Activated CD4-positive, alpha-beta T cell treated with anti-CD3 and anti-CD28 coated beads, Interleukin-2, amount 10 ng/mL, durations not matched to agents 7 days and 5 days (primary cell): Measurements from ENCODE around the gene PTPRD. TPM values are rescaled to one million over a fixed set of nuclear protein-coding genes. Genes with fewer than 3 reads are reported as not detected.

ENCODE experiments used
- CTCF ChIA-PET: fragments of 350-600 bp; sonication (Branson Sonifier 250); formaldehyde crosslinking; loops from one replicate; lab custom pipeline; 2021; ENCODE audit warnings: antibody characterized with exemption; lab: Charles Lee
- POLR2A ChIA-PET: fragments of 350-600 bp; sonication (Branson Sonifier 250); formaldehyde crosslinking; loops from one replicate; lab custom pipeline; 2021; ENCODE audit warnings: antibody characterized with exemption; lab: Charles Lee
- DNase-seq: peaks from one replicate; pipeline ENCODE4 v3.0.0-alpha.2; 2020
- H3K27ac Mint-ChIP-seq: one replicate; pipeline ENCODE4 v1.8.0; 2021; ENCODE audit warnings: mild to moderate bottlenecking, moderate library complexity, mixed read lengths
- H3K27me3 Mint-ChIP-seq: one replicate; pipeline ENCODE4 v1.8.0; 2021; ENCODE audit warnings: mixed read lengths
- H3K36me3 Mint-ChIP-seq: one replicate; pipeline ENCODE4 v1.8.0; 2021; ENCODE audit warnings: low read depth, mixed read lengths
- H3K4me1 Mint-ChIP-seq: one replicate; pipeline ENCODE4 v1.8.0; 2021; ENCODE audit warnings: mixed read lengths
- H3K4me3 Mint-ChIP-seq: one replicate; pipeline ENCODE4 v1.8.0; 2021; ENCODE audit warnings: mild to moderate bottlenecking, moderate library complexity, mixed read lengths
- H3K9me3 Mint-ChIP-seq: one replicate; pipeline ENCODE4 v1.8.0; 2021; ENCODE audit warnings: mixed read lengths
- total RNA-seq, 2 experiments: library from RNA; stranded (reverse); gene quantifications; one replicate each; pipeline ENCODE4 v1.2.3, GENCODE V29; 2021

The PTPRD gene
- total RNA-seq, 2 experiments from 2014 or later, result not detected

DNA sequence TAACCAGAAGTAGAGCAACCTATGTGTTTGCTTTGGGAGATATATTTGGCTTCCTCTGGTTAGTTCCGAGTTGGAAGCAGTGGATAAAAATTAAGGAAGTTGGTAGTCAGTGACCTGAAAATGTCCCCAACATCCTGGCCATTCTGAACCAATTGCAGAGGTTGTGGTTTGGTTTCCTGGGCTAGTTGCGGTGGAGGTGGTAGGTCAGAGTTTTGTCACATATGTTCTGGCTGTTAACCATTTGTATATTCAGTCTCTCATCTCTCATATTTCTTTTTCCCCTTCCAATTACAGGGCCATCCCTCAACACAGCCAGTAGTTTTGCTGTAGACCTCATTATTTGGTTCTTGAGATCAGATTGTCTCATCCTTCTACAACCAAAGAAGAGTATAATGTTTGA lies 1026.9 kb downstream of the PTPRD start:
- H3K9me3 Mint-ChIP-seq, result peaks cover under 1% of the 10 kb centered on the region
- H3K27ac Mint-ChIP-seq, result no peak overlapping the region
- ChIA-PET POLR2A (no interaction called here), CTCF (no interaction called here)
- no peaks in the 10 kb centered on the region for H3K36me3 Mint-ChIP-seq
- H3K4me1 Mint-ChIP-seq, result no peaks in the 10 kb centered on the region
- H3K4me3 Mint-ChIP-seq, result no peak overlapping the region
- no peaks in the 10 kb centered on the region for H3K27me3 Mint-ChIP-seq
- no peak for DNase-seq

DNA sequence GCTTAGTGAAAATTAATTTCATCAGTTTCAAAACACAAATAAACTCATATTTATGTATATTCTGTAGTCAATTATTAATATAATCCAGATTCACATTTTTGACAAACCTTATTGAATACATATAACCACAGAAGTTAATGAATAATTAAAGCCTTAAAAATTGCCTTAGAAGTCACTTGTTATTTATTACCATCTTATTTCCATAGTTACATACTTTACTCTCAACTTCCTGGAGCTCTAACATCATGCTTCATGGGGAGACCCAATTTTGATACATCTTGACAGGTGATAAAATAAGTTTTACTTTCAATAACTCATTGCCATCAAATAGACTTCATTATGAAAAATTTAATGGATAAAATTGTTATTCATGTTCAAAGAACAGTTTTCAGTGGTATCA lies 1038.7 kb downstream of the PTPRD start:
- ChIA-PET CTCF (no interaction called here), POLR2A (no interaction called here)
- H3K4me3 Mint-ChIP-seq, result no peak overlapping the region
- DNase-seq, result no peak
- no peaks in the 10 kb centered on the region for H3K9me3 Mint-ChIP-seq
- H3K27ac Mint-ChIP-seq, result no peak overlapping the region
- no peaks in the 10 kb centered on the region for H3K27me3 Mint-ChIP-seq
- H3K4me1 Mint-ChIP-seq, result no peaks in the 10 kb centered on the region
- no peaks in the 10 kb centered on the region for H3K36me3 Mint-ChIP-seq

DNA sequence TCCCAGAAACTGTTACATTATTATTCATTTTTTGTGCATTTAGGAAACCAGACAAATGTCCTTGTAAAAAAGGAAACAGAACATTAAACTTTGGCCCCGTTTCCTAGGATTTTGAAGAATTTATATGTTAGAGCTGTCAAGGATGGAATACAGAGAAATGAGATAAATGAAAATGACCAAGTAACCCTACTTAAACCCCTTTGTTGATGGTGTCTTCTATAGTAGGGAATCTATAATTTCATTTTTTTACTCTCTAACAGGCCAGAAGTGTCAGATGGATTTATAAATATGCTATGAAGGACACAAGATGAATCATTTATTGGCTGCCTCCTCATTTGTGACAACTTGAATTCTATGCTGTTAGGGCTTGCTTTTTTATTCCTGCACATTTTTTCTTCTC lies 1047.1 kb downstream of the PTPRD start:
- ChIA-PET CTCF (no interaction called here), POLR2A (no interaction called here)
- Mint-ChIP-seq H3K4me1 (no peaks in the 10 kb centered on the region), H3K36me3 (no peaks in the 10 kb centered on the region), H3K27me3 (no peaks in the 10 kb centered on the region), H3K27ac (no peak overlapping the region), H3K9me3 (no peaks in the 10 kb centered on the region), H3K4me3 (no peak overlapping the region)
- no peak for DNase-seq

DNA sequence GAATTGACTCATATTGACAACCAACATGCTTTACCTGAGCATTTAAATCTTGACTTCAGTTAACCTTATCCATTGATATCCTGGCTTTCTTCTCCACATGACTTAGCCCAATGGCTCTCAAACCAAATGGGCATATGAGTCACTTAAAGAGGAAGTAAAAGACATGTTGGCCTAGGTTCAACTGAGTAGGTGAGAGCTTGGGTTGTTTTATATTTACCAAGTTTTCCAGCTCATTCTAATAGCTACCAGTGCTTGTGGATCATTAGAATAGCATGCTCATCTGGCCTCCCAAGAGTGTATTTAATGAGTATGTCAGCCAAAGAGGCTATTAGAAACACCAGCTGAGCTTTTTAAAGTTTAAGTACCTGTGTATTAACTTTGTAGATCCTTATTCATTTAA lies 1049.0 kb downstream of the PTPRD start:
- ChIA-PET CTCF (no interaction called here), POLR2A (no interaction called here)
- H3K27ac Mint-ChIP-seq, result no peak overlapping the region
- H3K4me1 Mint-ChIP-seq, result no peaks in the 10 kb centered on the region
- H3K4me3 Mint-ChIP-seq, result no peak overlapping the region
- no peaks in the 10 kb centered on the region for H3K36me3 Mint-ChIP-seq
- no peak for DNase-seq
- no peaks in the 10 kb centered on the region for H3K9me3 Mint-ChIP-seq
- no peaks in the 10 kb centered on the region for H3K27me3 Mint-ChIP-seq

DNA sequence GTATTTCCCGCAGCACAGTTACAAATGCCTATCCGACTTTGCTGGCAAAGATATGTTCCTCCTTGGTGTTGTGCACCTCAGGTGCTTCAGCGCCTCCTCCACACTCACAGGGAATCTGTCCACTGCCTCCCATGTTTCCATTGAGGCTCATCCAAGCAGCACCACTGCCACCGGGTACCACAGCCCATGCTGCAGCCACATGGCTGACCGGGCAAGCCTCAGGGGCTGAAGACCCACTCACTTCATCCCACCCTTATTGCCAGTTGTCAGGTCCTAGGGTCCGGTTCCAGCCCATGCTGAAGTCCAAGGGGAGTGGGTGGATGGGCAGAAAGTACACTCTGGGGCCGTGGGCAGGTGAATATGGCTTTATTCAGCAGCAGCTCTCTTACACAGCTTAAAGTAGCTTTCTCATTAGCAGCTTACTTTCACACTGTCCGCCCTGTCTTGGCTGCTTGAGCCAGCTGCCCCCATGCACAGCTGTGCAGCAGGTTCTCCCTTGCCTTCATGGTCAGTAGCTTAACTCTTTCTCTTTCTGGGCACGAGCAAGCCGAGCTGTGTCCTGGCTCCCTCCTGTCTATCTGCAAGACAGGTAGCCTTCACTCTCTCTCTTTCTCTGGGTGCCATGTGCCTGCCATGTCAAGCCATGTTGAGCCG lies 1052.3 kb downstream of the PTPRD start:
- CTCF ChIA-PET, result no interaction called here
- Mint-ChIP-seq H3K27ac (no peak overlapping the region), H3K4me1 (no peaks in the 10 kb centered on the region), H3K9me3 (no peaks in the 10 kb centered on the region), H3K36me3 (no peaks in the 10 kb centered on the region), H3K4me3 (no peak overlapping the region), H3K27me3 (no peaks in the 10 kb centered on the region)
- POLR2A ChIA-PET, result no interaction called here
- DNase-seq, result no peak

DNA sequence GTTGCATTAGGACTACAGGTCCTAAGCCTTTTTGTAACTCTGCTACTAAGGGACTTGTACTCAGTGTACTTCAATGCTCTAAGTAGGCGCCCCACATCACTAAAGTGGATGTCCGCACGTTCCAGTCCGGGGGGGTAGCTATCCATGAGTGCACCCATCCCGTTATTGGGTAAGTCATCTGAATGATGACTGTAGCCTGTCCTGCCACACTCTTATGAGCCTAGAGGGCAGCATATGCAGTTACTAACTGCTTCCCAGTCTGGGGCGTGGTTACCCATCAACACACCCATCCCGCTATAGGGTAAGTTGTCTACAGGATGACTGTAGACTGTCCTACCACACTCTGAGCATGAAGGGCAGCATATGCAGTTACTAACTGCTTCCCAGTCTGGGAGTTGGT lies 1053.9 kb downstream of the PTPRD start:
- H3K27ac Mint-ChIP-seq, result no peak overlapping the region
- H3K27me3 Mint-ChIP-seq, result no peaks in the 10 kb centered on the region
- no peaks in the 10 kb centered on the region for H3K36me3 Mint-ChIP-seq
- ChIA-PET POLR2A (no interaction called here), CTCF (no interaction called here)
- H3K9me3 Mint-ChIP-seq, result no peaks in the 10 kb centered on the region
- H3K4me1 Mint-ChIP-seq, result no peaks in the 10 kb centered on the region
- no peak for DNase-seq
- H3K4me3 Mint-ChIP-seq, result no peak overlapping the region

DNA sequence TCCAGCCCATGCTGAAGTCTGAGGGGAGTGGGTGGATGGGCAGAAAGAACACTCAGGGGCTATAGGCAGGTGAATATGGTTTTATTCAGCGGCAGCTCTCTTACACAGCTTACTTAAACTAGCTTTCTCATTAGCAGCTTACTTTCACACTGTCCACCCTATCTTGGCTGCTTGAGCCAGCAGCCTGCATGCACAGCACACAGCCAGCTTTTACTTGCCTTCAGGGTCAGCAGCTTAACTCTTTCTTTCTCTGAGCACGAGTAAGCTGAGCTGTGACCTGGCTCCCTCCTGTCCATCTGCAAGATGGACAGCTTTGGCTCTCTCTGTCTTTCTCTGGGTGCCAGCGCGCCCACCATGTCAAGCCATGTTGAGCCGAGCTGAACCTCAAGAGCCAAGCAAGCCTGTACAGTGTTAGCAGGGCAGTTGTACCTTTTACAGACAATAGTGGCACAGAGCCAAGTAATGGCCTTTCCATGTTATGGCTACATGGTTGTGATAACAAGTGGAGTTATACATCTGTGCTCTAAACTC lies 1054.9 kb downstream of the PTPRD start:
- POLR2A ChIA-PET, result no interaction called here
- Mint-ChIP-seq H3K9me3 (no peaks in the 10 kb centered on the region), H3K36me3 (no peaks in the 10 kb centered on the region), H3K4me3 (no peak overlapping the region), H3K27me3 (no peaks in the 10 kb centered on the region), H3K27ac (no peak overlapping the region), H3K4me1 (no peaks in the 10 kb centered on the region)
- CTCF ChIA-PET, result no interaction called here
- DNase-seq, result no peak

DNA sequence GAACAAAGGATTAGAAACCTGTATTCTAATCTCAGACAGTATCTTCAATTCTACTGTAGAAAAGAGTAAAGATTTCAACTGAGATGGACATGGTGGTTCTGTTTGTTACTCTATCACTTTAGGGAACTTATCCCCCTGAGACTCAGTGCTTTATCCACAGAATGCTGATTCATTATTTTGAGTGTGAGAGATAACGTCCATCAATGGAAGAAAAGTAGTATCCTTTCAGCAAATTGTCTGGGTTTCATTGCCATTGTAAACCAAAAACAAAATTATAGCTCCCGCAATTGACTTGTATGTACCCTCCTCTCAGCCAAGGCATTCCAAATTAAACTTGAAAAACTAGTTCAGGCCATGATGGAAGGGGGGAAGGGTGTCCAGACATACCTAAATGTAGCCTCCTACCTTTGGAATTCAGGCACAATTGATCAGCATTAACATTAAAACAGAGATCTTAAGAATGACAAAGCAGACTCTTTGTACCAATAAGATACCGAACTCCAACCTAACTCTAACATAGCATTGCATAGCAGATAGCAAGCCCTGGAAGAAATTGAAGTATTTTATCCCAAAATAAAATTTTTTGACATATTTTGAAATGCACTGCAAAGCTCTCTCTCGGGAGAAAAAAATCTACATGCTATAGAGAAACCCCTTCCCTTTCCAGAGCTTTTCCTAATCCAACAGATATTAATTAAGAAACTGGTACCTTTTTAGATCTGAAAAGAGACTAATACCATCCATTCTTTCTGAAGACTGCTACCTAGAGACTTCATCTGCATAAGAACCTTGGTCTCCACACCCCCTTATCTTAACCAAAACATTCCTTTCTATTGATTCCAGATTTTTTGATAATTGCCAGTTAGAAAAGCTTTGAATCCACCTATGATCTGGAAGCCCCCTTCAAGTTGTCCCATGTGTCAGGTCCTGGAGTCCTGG lies 1055.7 kb downstream of the PTPRD start:
- Mint-ChIP-seq H3K27me3 (no peaks in the 10 kb centered on the region), H3K4me3 (no peak overlapping the region), H3K4me1 (no peaks in the 10 kb centered on the region), H3K36me3 (no peaks in the 10 kb centered on the region), H3K27ac (no peak overlapping the region), H3K9me3 (no peaks in the 10 kb centered on the region)
- DNase-seq, result no peak
- ChIA-PET CTCF (no interaction called here), POLR2A (no interaction called here)

DNA sequence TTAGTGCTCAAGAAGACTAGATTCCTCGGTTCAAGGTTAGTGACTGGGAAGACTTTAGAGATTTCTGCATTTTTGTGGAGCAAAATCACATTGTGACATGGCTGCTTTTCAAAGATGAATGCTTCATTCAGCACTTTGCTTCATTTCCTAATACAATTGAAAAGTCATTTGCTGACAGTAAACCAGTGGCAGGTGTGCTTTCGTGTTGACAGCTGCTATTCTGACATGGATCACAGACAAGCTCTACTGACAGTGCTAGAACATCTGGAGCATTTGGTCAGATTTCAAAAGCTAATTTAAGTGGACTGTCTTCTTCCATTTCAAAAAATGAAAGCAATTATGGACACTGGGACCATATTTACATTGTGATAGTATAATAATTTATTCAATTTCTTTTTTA lies 1060.1 kb downstream of the PTPRD start:
- Mint-ChIP-seq H3K4me3 (no peak overlapping the region), H3K27ac (no peak overlapping the region), H3K9me3 (no peaks in the 10 kb centered on the region), H3K4me1 (no peaks in the 10 kb centered on the region), H3K27me3 (no peaks in the 10 kb centered on the region), H3K36me3 (no peaks in the 10 kb centered on the region)
- ChIA-PET POLR2A (no interaction called here), CTCF (no interaction called here)
- no peak for DNase-seq

DNA sequence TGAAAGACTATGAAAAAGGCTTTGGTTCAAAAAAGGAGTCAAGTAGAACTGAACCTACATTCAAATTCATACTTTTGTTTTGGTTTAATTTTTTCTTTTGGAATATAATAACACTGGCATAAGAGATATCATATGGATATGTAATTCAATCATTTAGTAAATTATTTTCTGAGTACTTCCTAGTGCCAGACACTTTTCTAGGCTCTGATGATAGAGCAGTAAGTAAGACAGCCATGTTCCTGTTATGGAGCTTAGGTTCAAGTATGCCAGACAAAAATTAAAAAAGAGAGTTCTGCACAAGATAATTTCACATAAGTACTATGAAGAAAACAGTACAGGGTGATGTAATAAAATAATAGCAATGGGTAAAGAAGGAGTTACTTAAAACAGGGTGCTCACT lies 1074.0 kb downstream of the PTPRD start:
- CTCF ChIA-PET, result no interaction called here
- H3K9me3 Mint-ChIP-seq, result no peaks in the 10 kb centered on the region

DNA sequence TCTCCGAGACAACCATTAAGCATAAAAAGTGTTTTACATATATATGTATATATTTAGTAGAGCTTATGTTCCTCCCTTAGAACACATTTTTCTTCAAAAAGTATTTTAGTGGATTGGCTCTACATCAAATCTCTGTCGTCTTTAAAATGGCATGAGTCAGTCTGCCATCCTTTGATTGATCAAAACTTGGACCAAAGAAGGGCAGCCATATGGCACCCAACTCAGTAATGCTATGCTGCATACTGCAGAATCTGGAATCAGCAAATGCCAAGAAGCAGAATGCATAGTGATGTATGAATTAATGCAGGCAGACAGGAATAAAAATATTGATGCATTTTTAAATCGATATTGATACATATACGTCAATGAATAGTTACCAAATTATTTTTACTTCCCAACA lies 1074.4 kb downstream of the PTPRD start:
- no peak overlapping the region for H3K27ac Mint-ChIP-seq
- DNase-seq, result no peak
- no peaks in the 10 kb centered on the region for H3K36me3 Mint-ChIP-seq
- CTCF ChIA-PET, result no interaction called here
- no peaks in the 10 kb centered on the region for H3K9me3 Mint-ChIP-seq
- no peaks in the 10 kb centered on the region for H3K4me1 Mint-ChIP-seq
- POLR2A ChIA-PET, result no interaction called here
- H3K27me3 Mint-ChIP-seq, result no peaks in the 10 kb centered on the region
- H3K4me3 Mint-ChIP-seq, result no peak overlapping the region

More for the DNA sequence above, 1074.0 kb downstream of the PTPRD start:
- no peaks in the 10 kb centered on the region for H3K36me3 Mint-ChIP-seq
- H3K27me3 Mint-ChIP-seq, result no peaks in the 10 kb centered on the region
- no peaks in the 10 kb centered on the region for H3K4me1 Mint-ChIP-seq
- no peak for DNase-seq
- no peak overlapping the region for H3K27ac Mint-ChIP-seq
- no peak overlapping the region for H3K4me3 Mint-ChIP-seq
- POLR2A ChIA-PET, result no interaction called here

DNA sequence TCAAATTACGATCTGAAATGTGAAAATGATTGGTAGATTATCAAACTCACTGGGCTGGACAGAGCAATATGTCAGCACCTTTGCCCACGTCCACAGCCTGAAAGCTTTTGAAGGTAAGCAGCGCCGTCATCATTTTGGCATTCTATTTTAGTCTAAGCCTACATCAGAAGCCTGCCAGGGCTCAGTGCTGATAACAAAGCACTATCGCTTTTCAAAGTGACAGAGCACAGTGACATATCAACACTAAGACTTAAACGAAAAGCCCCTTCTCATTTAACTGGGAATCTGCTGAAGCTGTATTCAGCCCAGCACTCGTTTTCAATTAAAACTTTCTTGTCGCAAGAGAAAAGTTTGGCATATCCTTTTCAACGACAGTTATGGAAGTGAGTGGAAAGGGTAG lies 1076.3 kb downstream of the PTPRD start:
- Mint-ChIP-seq H3K4me1 (no peaks in the 10 kb centered on the region), H3K9me3 (no peaks in the 10 kb centered on the region), H3K4me3 (no peak overlapping the region), H3K27ac (no peak overlapping the region), H3K36me3 (no peaks in the 10 kb centered on the region), H3K27me3 (no peaks in the 10 kb centered on the region)
- ChIA-PET CTCF (no interaction called here), POLR2A (no interaction called here)
- no peak for DNase-seq

DNA sequence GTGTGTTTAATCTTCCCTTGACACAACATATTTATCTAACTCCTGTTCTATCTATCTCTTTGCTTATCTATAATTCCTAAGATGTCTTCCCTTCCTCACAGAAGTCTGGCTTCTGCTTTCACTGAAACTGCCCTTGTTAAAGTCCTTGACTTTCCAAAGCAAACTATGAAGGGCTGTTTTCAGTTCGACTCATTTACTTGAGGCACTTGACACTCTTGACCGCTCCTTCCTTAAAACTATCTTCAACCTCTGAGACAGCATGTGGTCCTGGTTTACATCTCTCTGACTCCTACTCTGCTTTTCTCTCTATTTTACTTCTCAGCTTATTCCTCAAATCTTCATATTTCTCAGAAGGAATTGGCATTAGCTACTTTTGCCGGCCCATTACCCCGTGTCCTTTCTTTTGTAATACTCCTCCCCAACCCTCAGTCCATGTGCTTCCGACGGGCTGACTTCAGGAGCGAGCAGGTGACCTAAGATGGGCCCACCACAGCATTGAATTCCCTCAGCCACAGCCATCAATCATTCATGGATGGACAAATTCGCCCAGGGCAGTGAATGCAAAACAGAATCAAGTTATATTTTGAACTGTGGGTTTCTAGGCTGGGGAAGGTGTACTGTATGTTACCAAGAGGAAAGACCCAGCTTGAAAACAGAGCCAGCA lies 1089.2 kb downstream of the PTPRD start:
- Mint-ChIP-seq H3K4me3 (no peak overlapping the region), H3K27me3 (no peaks in the 10 kb centered on the region), H3K4me1 (no peaks in the 10 kb centered on the region), H3K9me3 (no peaks in the 10 kb centered on the region), H3K36me3 (no peaks in the 10 kb centered on the region), H3K27ac (no peak overlapping the region)
- ChIA-PET POLR2A (no interaction called here), CTCF (no interaction called here)
- DNase-seq, result no peak
